ENCODE results near the gene ENTPD3.
A peak's percentile ranks its signal among the peaks of the same experiment; 100 is the strongest.

ENTPD3 gene

DNA sequence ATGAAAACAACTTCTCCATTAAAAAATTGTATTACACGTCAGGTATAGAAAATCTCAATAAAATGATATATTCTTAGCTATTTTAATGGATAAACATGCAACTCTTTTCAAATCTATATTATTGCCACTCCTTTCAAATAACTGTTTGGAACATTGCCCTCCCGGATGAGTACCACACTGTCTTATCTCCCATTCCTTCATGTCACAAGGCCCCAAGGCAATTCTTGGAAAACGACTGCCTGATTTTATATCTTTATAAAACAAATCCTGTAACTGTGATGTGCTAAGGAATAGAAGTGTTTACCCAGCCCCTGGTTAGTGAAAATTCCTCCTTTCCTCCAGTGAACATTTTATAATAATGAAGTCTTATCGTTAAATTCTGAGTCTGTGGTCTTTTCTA lies 83.7 kb downstream of the ENTPD3 start:
- peaks cover 3% of the 10 kb centered on the region for H3K36me3 ChIP-seq (ENCODE audit: control insufficient read depth, insufficient read depth, low read length)
- H3K27ac ChIP-seq (ENCODE audit: insufficient read depth, low read length, poor library complexity, severe bottlenecking), result no peak overlapping the region
- no peaks in the 10 kb centered on the region for H3K9me3 ChIP-seq (ENCODE audit: control insufficient read depth, low read length)
- H3K4me3 ChIP-seq (ENCODE audit: insufficient read depth, low read depth, low read length, poor library complexity, severe bottlenecking), result no peak overlapping the region
- no peaks in the 10 kb centered on the region for H3K27me3 ChIP-seq (replicated peaks; ENCODE audit: control insufficient read depth, insufficient read depth, low read length, poor library complexity, severe bottlenecking)
- DNase-seq, result no peak
- H3K4me1 ChIP-seq (ENCODE audit: control insufficient read depth, insufficient read depth, low read length, poor library complexity, severe bottlenecking), result no peaks in the 10 kb centered on the region

DNA sequence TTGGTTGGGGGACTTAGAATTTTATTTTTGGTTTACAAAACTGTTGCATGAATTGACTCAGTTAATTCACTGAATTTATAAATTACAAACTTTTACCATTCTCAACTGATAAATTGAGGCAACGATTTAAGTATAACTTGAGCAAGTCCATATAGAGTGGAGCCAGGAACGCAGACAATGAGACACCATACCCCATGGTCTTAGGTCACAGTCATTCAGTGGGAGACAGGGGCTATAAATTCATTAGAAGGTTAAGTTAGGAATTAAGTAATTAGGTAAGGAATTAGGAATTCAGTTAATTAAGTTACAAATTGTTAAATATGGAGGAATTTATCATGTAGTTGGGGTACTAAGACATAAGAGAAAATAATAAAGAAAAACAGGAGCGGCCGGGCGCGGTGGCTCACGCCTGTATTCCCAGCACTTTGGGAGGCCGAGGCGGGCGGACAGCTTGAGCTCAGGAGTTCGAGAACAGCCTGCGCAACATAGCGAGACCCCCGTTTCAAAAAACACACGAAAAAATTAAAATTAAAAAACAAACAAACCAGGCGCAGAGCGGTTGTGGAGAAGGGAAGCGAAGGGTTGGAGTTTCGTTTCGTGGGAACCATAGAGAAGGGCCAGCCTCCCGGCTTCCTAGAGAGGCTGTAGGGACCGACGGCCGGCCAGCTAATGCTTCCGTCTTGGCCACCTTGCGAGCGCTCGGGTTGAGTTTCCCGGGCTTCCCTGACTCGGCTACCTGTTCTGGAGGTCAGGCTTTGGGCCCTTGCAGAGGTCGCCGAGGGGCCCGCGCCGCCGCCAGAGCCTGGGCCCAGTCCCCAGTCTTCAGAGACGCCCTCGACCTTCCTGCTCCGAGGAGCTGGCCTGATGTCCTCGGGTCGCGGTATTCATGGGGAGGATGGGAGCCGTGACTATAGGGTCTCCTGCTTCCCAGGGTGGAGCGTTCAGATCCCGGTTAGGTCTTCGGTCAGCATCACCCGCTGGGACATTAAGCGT lies 89.8 kb downstream of the ENTPD3 start, which contains the start of gene ZNF619:
Gene ZNF619, plus strand, starts transcription at position 645 of the 993 bp plus-strand sequence. CDS start 858 bp downstream, outside the sequence.
- Histone ChIP-seq H3K4me3 (ENCODE audit: insufficient read depth, low read depth, low read length, poor library complexity, severe bottlenecking) (peak within 1 kb of the TSS; percentile 81), H3K27me3 (replicated peaks; ENCODE audit: control insufficient read depth, insufficient read depth, low read length, poor library complexity, severe bottlenecking) (no peaks in the 10 kb centered on the region), H3K36me3 (ENCODE audit: control insufficient read depth, insufficient read depth, low read length) (no peaks in the 10 kb centered on the region), H3K9me3 (ENCODE audit: control insufficient read depth, low read length) (no peaks in the 10 kb centered on the region), H3K4me1 (ENCODE audit: control insufficient read depth, insufficient read depth, low read length, poor library complexity, severe bottlenecking) (peaks cover 2% of the 10 kb centered on the region), H3K27ac (ENCODE audit: insufficient read depth, low read length, poor library complexity, severe bottlenecking) (peak within 1 kb of the TSS; percentile 63)
- peak; percentile 19 to 40 (median 33) for DNase-seq

DNA sequence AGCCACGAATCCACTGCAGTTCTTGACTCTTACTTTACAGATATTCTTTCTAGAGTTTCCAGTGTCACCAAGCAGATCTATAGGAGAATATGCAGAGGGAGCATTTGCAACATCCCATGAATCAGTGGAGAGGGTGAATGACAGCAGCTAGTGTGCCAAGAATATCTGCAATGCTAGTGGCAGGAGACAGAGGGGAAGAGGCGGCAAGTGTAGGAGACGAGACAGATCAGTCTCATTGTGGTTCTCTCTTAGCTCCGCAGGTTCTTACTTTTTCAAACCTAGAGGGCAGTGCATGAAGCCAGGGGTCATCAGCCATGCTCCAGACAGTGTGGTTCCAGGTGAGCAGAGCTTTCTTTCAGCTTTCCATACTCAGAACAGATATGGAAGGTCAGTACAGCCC lies 90.7 kb downstream of the ENTPD3 start:
- no peak for DNase-seq
- no peak overlapping the region for H3K27ac ChIP-seq (ENCODE audit: insufficient read depth, low read length, poor library complexity, severe bottlenecking)
- H3K4me3 ChIP-seq (ENCODE audit: insufficient read depth, low read depth, low read length, poor library complexity, severe bottlenecking), result peak overlapping the region; percentile 81
- H3K27me3 ChIP-seq (replicated peaks; ENCODE audit: control insufficient read depth, insufficient read depth, low read length, poor library complexity, severe bottlenecking), result no peaks in the 10 kb centered on the region
- H3K9me3 ChIP-seq (ENCODE audit: control insufficient read depth, low read length), result no peaks in the 10 kb centered on the region
- peaks cover 4% of the 10 kb centered on the region for H3K4me1 ChIP-seq (ENCODE audit: control insufficient read depth, insufficient read depth, low read length, poor library complexity, severe bottlenecking)
- H3K36me3 ChIP-seq (ENCODE audit: control insufficient read depth, insufficient read depth, low read length), result no peaks in the 10 kb centered on the region

Measured in effector memory CD4-positive, alpha-beta T cell (primary cell).